GM19043 (cell line): ENCODE data around the gene ASB8.

ENCODE experiments used
- ATAC-seq: cut with Tn5 transposase; IDR thresholded peaks from one replicate; pipeline ENCODE4 v1.9.1; 2021; ENCODE audit warnings: low read depth; ENCODE audit not compliant: unreplicated experiment

ASB8 gene, protein sequence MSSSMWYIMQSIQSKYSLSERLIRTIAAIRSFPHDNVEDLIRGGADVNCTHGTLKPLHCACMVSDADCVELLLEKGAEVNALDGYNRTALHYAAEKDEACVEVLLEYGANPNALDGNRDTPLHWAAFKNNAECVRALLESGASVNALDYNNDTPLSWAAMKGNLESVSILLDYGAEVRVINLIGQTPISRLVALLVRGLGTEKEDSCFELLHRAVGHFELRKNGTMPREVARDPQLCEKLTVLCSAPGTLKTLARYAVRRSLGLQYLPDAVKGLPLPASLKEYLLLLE

DNA sequence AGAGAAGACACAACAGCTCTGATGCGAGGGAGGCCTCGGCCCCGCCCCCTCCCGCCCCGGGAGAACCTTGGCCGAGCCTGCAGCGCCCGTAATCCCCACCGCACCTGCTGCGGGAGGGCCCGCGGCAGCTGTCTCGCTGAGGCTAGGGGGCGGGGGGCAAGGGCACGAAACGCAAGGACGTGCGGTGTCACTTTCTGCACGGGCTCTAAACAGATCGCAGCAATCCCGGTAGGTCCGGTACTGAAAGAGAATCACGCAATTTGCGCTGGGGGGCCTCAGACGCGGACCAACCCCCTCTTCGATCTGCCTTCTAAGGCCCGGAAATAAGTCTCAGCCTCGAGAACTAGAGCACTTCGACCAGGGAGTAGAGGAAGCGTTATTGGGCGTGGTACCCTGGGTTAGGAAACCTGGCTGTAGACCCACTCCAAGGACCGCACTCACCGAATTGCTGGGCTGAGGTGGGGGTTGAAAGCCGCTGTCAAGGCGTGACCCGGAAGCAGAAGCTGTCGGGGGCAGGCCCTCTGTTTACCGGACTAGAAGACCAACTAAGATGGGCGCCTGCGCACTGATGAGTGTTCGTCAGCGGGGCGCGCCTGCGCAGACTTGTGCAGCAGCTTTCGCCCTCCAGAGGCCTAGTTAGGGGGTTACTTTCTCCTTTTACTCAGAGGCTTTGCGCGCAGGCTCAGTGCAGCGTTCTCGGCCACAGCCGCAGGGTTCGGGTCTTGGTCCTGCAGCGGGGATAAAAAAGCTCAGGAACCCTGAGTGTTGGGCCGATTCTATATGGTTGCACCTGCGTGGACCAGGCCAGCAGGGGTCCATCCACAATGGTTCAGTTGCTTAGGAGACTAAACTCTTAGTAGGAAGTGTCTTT lies at the start of gene ASB8:
Gene ASB8 (minus strand): TSS at position 498 of the 871 bp plus-strand sequence. CDS start 4,019 bp downstream, outside the sequence.
- ATAC-seq, result peak; percentile 92

DNA sequence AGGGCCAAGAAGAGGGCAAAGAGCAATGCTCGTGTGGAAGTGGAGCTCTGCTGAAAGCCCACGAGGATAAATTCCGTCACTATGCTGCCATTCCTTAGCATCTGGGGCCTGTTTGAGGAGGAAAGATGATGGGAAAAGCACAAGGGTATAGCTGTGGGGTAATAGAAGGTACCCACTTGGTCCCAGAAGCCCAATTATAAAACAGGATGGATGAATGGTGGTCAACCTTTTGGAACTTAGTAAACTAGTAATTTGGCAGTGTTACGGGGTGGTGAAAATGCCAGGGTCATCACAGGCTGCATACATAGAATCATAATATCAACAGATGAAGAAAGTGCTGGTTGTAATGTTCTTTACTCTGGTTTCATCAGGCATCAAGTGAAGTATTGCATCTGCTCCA lies 45.9 kb upstream of the ASB8 start, which contains the start of gene OR10AD1:
Gene OR10AD1 (minus strand): TSS at position 101 of the 400 bp plus-strand sequence. CDS start 0 bp downstream, at position 101.
- no peak for ATAC-seq

DNA sequence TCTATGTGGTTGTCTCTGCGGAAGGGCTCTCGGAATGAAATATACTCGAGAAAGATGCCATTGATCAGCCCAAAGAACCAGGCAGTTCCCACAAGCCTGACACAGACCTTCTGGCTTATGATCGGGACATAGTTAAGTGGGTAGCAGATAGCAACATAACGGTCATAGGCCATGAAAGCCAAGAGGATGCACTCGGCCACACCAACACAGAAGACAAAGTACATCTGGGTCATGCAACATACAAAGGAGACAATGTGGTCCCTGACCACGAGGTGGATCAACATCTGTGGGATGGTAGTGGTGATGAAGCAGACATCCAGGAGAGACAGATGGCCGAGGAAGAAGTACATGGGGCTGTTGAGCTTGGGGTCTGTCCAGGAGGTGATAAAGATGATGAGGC lies 45.5 kb upstream of the ASB8 start:
- no peak for ATAC-seq

DNA sequence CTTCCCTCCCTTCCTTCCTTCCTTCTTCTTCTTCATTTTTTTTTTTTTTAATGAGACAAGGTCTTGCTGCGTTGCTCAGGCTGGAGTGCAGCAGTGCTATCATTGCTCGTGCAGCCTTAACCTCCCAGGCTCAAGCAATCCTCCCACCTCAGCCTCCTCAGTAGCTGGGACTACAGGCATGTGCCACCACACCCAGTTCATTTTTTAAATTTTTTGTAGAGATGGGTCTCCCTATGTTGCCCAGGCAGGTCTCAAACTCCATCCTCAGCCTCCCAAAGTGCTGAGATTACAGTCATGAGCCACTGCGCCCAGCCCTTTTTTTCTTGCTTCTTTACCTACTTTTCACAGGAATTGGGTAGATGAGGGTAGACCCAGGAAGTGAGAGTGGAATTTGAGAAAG lies 44.2 kb upstream of the ASB8 start:
- ATAC-seq, result no peak

DNA sequence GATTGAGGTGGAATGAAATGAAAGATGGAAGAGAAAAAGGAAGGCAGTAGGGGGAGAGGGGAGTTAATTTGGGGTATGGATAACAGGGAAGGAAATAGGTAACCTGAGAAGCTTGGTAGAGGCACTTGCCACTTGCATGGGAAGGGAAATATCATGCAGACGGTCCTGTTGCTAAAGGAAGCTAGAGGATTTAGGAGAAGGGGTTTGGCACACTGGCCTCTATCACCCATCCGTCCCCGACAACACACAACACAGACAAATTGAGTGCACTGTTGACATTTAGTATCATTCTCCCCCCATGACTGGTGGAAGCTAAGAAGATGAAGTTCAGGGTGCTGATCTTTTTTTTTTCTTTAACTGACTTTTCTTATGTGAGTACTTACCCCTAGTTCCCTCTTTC lies 43.8 kb upstream of the ASB8 start:
- no peak for ATAC-seq

DNA sequence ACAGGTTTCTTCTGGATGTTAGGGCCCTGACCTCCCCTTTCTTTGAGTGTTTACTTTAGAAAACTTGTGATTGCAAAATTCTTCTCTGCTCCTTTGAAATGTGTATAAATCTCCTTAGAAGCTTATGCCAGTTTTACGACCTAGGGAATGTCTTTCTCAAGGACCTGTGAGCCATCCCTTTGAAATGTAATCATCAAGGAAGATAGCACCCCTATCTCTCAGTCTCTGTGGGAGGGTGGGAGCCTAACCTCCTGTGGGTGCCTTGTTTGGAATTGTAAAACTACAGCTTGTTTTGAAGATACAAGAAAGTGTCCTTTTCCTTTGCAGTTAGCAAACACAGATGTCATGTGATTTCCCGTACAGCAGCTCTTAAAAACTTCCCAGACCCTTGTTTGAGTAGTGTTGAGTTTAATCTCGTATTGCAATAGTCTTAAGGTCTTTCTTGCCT lies 42.5 kb upstream of the ASB8 start:
- no peak for ATAC-seq

DNA sequence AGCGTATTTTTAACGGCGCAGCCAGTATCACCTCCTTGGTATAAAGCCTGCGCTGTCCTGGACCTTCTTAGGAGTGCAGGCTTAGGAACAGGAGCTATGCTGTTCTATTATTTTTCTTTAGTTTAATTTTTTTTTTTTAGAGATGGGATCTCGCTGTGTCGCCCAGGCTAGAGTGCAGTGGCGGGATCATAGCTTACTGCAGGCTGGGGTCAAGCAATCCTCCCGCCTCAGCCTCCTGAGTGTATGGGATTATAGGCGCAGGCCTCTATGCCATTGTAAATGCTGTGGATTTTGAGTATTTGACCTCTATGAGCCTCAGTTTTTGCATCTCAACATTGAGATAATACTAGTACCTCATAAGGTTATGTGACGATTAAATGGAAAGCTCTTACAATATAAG lies 41.7 kb upstream of the ASB8 start:
- no peak for ATAC-seq

DNA sequence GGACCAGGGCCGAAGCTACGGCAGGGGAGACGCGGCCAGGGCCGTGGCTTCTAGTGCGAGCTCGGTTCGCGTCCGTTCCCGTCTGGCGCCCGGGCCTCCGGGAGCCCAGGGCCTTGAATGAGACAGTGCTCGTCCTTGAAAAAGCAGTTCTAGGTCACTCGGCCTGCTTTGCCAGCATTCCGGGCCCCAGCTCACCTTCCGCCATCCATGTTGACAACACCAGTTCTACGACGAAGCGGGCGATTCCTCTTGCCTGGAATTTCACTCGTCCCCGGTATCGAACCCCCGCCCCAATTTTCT lies 41.3 kb upstream of the ASB8 start:
- ATAC-seq, result peak; percentile 16

DNA sequence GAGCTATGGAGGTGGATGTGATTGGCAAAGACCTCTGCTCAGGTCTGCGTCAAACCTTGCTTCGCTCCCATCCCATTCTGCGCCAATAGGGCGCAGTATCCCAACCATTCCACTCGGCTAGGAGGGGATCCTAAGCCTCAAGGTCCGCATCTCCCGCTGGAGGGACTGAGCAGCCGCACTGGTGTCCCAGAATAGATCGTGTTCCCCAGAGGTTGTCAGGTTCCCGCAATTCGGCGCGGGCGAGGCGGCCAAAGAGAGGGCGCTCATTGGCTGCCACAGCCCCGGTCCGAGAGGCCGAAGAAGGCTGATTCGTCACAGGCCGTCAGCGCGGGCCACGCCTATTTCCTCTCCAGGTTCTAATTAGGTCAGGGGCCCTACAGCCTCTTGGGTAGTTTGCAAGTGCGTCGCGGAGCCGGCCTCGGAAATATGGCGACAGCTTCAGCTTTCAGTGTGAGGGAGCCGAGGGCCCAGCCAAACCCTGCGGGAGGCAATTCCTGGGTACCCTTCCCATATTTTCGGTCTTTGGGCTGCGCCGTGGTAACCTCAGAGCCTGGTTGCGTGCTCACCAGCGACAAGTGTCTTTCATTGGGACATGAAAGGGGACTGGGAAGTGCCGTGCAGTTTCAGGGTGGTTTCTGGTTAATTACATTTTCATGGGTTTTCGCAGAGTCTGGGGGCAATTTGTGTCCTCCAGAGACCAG lies 40.8 kb upstream of the ASB8 start:
- ATAC-seq, result peak; percentile 99

DNA sequence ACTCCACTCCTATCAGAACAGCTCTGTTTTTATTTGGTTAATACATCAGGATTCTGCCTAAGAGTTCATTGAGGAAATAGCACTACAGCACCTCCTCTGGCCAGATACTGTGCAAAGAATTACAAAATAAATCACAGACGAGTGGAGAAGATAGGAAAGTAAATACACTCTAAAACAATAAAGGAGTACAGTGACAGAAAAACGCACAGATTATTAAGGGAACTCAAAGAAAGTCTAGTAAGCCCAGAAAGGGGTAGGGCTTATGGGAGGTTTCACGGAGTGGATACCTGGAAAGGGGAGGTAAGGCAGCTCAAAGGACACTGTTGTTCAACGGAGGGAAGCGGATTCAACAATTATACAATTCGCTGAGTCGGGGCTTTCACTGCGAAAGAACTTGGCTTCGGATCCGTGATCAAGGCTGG lies 40.2 kb upstream of the ASB8 start:
- no peak for ATAC-seq

DNA sequence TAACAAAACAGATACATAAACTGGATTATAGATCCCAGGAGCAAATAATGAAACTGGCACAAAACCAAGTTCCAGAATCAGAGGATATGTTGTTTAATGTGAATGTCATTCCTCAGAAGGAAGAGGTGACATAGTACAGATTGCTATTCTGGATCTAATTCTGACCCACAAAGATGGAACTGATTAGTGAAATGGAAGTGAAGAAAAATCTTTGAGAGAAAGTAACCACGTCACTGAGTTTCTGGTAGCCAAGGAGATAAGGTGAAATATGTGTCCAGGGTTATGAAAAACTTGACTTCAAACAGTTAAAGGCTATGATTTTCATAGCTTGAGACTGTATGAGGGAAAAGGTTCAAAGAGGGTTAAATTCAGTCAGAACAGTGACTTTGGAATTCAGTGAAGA lies 37.5 kb upstream of the ASB8 start:
- ATAC-seq, result no peak

DNA sequence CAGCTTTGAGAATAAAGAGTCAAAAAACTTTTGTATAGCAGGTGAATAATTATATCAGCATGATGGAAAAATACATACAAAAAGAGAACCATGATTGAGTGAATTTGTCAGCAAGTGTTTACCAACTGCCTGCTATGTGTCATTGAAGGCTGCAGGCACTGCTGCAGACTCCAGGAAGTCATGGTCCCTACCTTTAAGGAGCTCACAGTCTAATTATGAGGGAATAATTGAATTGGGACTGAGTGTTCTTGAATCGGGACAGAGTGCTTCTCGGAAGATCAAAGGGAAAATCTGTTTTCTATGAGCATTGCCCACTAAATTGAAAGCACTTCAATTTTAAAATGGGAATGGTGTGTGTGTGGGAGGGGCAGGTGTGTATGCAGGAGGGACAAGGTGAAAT lies 36.3 kb upstream of the ASB8 start:
- no peak for ATAC-seq

DNA sequence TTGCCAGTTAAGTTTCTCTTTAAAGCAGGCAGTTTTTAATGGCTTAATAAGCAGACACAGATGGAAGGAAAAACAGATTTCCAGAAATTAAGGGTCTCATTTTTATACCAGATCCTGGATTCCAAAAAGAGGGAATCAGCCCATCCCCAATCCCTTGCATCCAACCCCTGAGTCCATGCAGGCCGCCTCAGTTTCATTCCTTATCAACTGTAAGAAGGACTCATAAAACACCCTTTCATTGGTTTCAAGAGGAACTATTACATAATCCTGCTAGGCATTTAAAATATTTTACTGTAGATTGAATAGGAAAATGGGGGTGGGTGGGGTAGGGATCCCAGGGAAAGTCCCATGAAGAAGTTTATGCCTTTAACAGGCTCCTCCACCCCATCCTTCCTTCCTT lies 35.5 kb upstream of the ASB8 start:
- no peak for ATAC-seq

DNA sequence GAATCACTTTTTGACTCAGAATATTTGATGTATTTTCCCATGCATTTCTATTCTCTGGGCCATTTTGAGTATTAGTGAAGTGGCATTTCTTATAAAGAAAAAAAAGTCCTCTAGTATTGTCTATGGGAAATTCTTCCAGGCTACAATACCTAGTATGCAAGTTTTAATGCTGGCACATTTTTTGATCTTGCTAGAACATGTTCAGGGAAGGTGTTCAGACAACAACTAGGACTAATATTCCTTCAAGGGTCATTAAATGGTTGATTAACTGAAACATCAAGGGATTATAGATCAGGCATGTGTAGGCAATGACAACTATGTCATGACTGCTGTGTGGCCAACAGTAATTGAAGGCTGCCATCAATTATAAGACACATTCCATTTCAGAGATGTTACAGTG lies 33.8 kb upstream of the ASB8 start:
- ATAC-seq, result no peak

DNA sequence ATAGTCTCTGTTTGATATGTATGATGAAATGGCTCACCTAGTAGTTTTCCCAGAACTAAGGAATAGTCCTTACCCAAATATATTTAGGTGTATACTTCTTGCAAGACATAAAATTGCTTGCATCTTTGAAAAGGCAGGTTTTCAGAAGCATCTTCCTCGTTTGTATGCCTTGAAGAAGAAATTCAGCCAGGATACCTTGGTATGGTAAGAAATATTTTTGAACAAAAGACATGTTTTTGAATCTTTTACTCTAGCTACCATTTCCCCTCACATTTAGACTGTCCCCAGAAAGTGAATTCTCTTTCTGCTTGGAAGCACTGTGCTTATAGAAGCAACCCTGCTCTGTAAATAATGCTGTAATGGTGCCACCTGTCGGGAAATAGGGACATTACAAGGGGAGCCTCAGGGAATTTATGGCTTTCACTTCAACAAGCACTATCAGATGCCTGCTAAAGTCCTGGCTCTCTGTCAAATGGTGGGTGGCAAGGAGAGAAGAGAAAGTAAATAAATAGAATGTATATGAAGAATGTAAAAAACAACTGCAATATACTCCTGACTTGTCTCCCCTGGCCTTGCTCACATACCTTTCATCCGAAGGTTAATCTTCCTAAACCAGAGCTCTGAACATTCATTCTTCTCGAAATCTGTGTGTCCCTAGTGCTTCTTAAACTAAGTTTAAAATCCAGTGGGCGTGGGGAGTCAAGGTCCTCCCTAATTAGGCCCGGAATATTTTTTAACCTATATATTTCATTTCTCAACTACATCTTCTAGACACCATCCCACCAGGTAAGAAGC lies 32.2 kb upstream of the ASB8 start:
- no peak for ATAC-seq

DNA sequence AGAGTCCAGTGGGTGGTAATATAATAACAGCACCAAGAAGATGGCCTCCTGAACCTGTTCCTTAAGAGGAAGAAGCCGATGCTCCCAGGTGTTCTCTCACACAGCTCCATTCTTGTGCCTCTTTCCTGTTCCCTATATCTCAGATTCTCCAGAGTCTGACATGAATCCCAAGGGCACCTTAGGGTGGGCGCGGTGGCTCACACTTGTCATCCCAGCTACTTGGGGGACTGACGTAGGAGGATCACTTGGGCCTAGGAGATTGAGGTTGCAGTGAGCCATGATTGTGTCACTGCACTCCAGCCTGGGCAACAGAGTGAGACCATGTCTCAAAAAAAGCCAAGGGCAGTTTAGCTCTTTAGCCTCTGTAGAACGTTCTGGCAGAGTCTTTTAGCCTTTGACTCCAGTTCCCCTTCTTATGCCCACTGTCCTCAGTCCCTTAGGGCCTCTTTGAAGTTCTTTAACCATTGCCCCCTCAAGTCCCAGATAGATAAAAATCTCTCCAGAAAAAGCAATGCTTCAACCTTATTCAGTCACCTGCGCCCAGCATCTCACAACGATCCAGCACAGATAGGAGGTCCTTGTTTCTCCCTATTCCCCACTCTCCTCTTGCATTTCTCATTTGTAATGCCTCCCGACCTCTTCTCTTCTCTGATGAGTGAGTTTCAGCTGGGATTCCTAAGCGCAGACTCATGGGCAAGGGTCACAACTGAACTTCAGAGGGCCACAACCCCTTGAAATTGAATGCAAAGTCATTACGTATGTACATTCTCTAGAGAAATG lies 30.8 kb upstream of the ASB8 start:
- no peak for ATAC-seq

DNA sequence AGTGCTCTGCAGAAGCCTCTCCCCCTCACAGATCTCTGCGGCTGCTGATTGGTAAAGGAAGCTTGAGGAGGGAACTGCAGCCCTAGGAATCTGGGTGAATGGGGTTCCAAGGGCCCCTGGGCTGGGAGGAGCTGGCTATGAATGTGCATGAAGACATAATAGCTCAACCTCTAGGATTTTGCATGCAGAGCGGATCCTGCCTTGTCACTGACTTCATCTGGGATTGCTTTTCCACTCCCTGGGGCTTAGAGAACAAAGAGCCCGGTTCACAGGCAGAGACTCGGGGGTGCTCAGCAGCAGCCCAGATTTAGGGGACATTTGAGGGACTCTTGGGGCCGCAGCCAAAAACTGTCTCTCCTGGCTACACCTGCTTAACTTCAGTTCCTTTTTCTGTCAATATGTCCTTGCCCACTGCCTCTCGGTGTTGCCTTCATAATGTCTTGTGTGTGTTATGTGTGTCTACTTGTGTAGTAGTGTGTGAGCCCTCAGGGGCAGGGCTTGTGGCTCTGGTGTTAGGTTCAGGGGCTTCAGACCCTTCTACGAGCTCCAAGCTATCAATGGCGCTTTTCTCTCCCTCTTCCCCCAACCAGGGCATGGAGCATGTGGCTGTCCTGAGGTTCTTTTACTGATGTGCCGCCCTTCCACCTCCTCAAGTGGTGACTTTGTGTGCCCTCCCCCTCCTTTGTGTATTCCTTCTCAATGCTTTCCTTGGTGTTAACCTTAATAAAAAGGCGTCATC lies 28.0 kb upstream of the ASB8 start:
- ATAC-seq, result no peak

DNA sequence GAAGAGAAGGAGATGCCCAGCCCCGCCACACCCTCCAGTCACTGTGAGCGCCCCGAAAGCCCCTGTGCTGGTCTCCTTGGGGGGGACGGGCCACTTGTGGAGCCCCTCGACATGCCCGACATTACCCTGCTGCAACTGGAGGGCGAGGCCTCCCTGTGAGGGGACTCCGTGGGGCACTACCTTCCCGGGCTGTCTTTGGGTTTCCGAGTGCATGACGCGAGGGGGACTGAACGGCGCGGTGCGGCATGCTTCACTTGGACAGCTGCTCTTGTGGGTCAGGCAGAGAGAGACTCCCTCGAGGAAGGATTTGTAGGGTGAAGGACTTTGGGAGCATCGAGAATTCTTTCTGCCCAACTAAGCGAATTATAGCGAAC lies 27.2 kb upstream of the ASB8 start:
- no peak for ATAC-seq

DNA sequence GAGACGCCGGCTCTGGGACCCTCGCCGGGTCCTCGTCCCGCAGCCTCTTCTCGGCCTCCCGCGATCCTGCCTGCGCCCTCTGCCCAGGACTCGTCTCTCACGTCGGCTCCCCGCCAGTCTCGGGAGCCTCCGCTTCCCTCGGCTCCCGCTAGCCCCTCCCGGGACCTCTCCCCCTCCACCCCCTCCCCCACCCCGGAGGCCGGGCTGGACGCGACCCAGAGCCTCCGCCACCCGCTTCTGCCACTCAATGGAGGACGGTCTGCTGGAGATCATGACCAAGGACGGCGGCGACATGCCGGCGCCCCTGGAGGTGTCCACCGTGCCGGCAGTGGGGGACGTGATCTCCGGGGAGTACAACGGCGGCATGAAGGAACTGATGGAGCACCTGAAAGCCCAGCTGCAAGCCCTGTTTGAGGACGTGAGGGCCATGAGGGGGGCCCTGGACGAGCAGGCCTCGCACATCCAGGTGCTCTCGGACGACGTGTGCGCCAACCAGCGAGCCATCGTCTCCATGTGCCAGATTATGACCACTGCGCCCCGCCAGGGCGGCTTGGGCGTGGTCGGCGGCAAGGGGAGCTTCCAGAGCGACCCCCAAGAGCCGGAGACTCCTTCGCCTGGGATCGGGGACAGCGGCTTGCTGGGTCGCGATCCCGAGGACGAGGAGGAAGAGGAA lies 26.7 kb upstream of the ASB8 start:
- no peak for ATAC-seq
